Measurements from ENCODE around the gene ANKRD1.
A peak's percentile ranks its signal among the peaks of the same experiment; 100 is the strongest.

ANKRD1 gene

GRCh38 chr10:90935581-90936275 lies 14.8 kb upstream of the ANKRD1 start:
- DNase-seq (ENCODE audit: low spot score): no peak

DNA sequence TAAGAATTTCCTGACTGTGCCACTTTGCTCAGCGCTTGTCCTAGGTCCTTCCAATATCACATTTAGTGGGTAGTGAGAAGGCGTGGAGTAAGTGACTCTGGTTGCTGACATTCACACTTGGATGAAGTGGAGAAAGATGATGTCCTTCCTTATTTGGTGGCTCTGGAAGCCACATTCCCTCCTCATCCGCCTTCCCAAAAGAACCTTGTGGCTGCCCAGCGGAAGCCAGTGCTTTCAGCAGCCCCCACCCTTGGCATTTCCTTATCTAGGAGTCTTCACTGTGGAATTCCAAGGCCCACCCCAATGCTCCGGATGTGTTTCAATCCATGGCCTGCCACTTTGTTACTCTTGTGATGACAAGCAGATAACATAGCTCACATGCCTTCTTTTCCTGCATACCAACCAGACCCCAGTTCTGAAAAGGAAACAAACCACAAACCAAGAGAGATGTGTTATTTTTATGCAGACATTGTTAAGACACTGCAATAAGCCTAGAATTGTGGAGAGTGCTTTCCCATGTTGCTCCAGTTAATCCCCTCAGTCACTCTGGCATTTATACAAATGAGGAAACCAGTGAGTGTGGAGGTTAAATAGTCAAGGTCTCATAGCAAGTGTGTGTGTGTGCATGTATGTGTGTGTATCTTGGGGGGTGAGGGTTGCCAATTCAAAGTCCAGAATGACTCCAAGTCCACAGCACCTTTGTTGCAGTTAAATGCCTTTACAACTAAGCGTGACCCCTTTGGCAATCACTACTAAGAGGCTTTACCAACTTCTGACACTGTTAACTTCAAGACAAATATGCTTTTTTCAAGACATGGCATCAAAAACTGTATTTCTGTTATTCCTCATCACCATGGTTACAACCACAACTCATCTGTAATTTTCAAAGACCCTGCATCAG lies 10.3 kb upstream of the ANKRD1 start:
- no peak for DNase-seq (ENCODE audit: low spot score)

GRCh38 chr10:90930070-90930837 lies 9.4 kb upstream of the ANKRD1 start:
- peak; percentile 16 for DNase-seq (ENCODE audit: low spot score)

DNA sequence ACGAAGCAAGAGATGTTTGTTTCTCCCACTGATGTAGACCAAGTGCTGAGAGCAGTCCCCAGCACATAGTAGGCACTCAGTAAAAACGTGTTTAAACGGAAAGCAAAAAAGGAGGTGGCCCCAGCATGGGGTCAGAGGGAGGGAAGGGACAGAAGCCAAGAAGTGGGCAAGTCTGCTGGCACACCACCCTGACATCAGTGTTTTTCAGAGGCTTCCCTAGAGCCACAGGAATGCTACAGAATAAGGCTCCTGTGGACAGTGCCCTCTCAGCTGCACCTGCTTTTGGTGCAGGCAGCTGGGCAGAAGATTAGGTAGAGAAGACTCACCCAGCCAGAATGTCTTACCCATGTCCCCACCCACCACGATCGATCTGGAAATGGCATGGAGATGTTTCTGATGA lies 8.3 kb upstream of the ANKRD1 start:
- no peak for DNase-seq (ENCODE audit: low spot score)

DNA sequence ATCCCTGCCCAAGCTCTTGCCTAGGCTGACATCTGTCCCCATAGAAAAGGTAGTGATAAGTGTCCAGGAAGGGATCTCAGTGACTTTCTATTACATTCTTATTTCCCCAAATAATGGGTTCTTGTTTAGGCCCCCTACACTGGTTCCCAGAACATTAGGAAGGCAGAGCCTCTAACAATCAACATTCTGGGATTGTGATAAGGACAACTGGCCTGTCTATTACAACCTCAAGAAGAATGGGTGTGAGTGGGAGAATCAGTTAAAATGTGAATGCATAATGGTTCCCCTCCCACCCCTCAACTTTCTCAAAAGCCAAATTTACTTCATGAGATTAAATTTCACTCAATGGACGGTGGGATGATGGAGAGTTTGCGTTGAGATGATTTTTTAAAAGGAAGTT lies 6.4 kb upstream of the ANKRD1 start:
- DNase-seq (ENCODE audit: low spot score): no peak

GRCh38 chr10:90925079-90926029 lies 4.5 kb upstream of the ANKRD1 start:
- DNase-seq (ENCODE audit: low spot score): no peak

DNA sequence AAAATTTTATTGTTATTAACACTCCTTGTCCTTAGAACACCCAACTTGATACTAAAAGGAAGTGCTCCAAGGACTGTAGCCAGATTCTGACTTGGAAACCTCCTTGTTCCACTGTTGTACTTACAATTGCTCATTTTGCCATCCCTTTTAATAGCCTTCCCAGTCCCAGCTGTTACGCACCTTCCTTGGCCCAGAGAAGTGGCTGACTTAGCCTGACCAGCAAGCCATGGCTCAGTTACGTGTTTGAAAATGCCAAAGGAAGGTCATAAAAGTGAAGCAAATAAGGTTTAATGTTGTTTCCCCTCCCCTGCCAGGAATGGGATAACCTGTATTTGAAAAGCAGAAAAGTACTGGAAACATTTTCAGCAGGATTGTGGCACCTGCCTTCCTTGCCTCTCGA lies 3.7 kb upstream of the ANKRD1 start:
- DNase-seq (ENCODE audit: low spot score): no peak

DNA sequence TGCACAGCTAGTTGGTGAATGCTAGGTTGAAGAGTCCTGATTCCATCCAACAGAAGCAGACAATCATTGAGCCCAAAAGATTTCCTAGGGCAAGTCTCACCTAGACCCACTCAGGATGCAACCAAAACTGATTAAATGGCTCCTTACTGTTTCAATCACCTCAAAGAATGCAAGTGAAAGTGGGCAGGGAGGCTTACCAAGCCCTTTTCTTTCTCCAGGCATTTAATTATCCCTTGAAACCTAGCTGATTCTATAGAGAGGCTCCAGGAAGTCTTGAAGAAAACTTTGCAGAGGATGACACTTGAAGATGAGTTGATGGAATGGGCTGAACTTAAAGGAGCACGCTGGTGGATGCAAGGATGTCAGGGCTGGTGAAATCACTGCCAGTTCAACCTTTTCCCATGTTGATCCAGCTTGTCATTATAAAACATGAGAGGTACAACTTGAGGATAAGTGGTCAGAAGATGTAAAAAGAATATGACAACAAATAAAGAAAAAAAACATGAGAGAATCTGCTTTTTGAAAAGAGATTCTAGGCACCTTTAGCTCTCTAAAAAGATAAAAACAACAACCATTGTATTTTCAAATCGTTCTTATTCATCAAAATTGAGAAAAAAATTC lies 2.3 kb upstream of the ANKRD1 start:
- DNase-seq (ENCODE audit: low spot score): no peak

- no peak for DNase-seq (ENCODE audit: low spot score)
Measured at GRCh38 chr10:90921906-90922305, 1.0 kb upstream of the ANKRD1 start.

- DNase-seq (ENCODE audit: low spot score): no peak
Measured at GRCh38 chr10:90919683-90920574, 958 bp downstream of the ANKRD1 start.

DNA sequence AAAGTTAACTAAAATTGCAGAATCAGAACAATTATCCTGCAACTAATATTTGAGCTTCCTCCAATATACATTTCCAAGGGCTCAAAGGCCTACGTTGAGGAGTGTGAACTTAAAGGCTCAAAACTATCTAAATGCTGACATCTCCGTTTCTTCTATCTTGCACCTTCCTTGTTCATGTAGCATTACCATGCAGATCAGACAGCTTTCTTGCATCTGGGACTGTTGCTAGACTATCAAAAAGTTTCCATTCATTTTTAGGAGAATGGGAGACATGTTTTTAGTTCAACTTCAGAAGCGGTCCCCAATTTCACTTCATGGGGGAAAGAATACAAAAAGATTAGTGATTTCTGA lies 2.9 kb downstream of the ANKRD1 start:
- DNase-seq (ENCODE audit: low spot score): no peak

- no peak for DNase-seq (ENCODE audit: low spot score)
Measured at GRCh38 chr10:90917238-90917967, 3.5 kb downstream of the ANKRD1 start.

DNA sequence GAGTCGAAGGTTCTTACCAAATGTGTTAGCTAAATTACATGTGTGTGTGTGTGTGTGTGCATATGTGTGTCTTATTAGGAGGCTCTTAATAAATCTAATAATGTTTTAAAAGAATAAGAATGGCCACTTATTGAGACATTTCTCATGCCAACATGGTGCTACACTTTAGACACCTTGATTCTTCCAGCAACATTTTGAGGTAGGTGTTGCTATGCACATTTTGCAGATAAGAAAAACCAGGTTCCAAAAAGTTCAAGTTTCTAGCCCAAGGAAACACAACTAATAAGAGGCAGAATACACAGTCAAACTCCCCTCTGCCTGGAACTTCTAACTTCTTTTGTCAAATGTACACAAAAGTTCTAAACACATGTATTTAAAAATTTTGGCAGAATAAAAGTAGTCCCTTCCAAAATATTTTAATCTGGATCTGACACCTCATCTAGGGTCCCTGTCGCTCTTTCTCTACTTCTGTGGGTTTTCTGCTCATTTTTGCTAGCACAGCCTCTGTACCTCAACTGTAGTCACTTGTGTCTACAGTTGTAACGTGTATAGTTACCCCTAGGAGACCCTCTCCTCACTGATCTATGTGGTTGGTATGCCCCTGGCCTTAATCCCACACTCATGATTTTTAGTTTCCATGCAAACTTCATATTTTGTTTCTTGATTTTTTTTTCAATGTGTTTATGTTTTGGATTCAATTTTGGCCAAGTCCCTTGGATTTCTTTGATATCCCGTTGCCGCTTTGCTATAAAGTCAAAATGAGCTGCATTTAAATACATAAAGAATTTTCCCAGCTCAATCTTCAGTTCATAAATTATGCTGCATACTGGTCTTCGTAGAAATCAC lies 4.3 kb downstream of the ANKRD1 start:
- DNase-seq (ENCODE audit: low spot score): no peak

DNA sequence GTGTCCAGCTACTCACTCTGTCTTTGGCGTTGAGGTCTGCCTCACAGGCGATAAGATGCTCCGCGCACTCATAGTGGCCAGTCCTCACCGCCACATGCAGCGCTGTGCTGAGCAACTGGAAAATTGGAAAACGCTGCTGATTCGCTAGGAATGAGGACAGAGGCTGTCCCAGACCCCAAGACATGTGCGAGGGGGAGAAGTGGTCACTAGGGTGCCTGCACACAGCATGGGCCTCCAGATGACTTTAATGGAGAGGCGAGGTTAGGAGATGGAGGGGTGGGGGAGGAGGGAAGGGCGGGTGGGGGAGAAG lies 5.2 kb downstream of the ANKRD1 start:
- DNase-seq (ENCODE audit: low spot score): no peak

DNA sequence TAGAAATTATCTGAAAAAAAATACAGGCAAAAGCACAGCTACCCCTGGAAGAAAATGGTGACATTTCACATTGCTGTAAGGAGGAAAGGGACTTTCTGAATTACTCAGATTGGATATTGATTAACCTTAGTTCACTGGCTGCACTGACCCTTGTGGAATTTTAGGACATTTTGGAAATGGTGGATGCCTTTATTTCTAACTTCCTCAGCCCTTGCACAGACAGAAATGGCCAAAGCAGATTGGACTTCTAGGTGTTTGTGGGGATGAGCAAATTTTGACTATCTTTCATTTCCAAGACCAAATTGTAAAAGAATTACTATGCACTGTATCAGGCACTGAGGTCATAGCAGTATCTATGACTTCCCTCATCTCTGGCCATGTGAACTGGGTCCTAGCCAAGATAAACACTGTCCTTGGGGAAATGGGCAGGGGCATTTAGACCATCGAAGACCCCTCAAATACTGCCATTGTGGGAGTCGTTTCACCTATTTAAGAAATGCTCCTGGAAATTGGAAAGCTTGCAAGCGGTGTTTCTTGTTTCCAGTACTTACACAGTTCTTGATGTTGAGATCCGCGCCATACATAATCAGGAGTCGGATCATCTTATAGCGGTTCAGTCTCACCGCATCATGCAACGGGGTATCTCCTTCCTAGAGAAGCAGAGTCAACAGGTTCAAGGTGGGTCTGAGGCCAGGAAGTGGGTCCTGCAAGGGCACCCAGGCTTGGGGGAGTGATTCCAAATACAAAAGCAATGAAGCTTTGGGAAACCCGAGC lies 5.7 kb downstream of the ANKRD1 start:
- DNase-seq (ENCODE audit: low spot score): no peak

- no peak for DNase-seq (ENCODE audit: low spot score)
Measured at GRCh38 chr10:90913774-90914420, 7.0 kb downstream of the ANKRD1 start.

- no peak for DNase-seq (ENCODE audit: low spot score)
Measured at GRCh38 chr10:90912854-90913479, 7.9 kb downstream of the ANKRD1 start.
